Gastroesophageal sphincter (tissue), 4 donors: ENCODE results near the gene S1PR3. TPM values are rescaled to one million over a fixed set of nuclear protein-coding genes. Genes with fewer than 3 reads are reported as not detected.

Source experiments
- ATAC-seq: fragments of 150-250 bp; one replicate; pipeline ENCODE4 v1.9.1; 2016; ENCODE audit warnings: mild to moderate bottlenecking, moderate library complexity
- H3K27ac ChIP-seq, 4 donors: fragments of 200-600 bp; sonication (generic) in 3 of 4; 1 replicate in 3 of 4; 2 replicates in 1 of 4; pipeline ENCODE4 v1.5.1; 2016 to 2019
- H3K27me3 ChIP-seq: fragments of 200-600 bp; sonication (generic); one replicate; pipeline ENCODE4 v1.5.1; 2019
- H3K36me3 ChIP-seq, 2 donors: fragments of 200-600 bp; sonication (generic); one replicate each; pipeline ENCODE4 v1.5.1; 2019; ENCODE audit warnings: control low read depth in 1 of 2
- H3K4me1 ChIP-seq, 3 donors: fragments of 200-600 bp; sonication (generic); 1 replicate in 2 of 3; 2 replicates in 1 of 3; pipeline ENCODE4 v1.5.1; 2016 to 2019; ENCODE audit warnings: control low read depth in 2 of 3
- H3K4me3 ChIP-seq, 2 donors: fragments of 200-600 bp; sonication (generic); one replicate each; pipeline ENCODE4 v1.5.1; 2019; ENCODE audit warnings: mild to moderate bottlenecking in 1 of 2, moderate library complexity in 1 of 2
- H3K9me3 ChIP-seq, 3 donors: fragments of 200-600 bp; sonication (generic); one replicate each; pipeline ENCODE4 v1.5.1; 2017 to 2019; ENCODE audit warnings: control low read depth in 2 of 3
- CTCF ChIP-seq, 4 experiments: fragments of 200-600 bp in 2 of 4; fragments of 450-650 bp in 2 of 4; sonication (generic) in 1 of 4; IDR thresholded peaks; one replicate each; pipeline ENCODE4 v1.5.1; 2017 to 2019; ENCODE audit warnings: antibody characterized with exemption in 4 of 4, mild to moderate bottlenecking in 2 of 4, moderate library complexity in 2 of 4
- EP300 ChIP-seq: sonication (generic); formaldehyde crosslinking; IDR thresholded peaks from one replicate; pipeline ENCODE4 v1.6.1; 2017; ENCODE audit warnings: antibody characterized with exemption, mild to moderate bottlenecking
- POLR2A ChIP-seq, 2 donors: fragments of 450-650 bp; IDR thresholded peaks; one replicate each; pipeline ENCODE4 v1.6.1; 2017; ENCODE audit warnings: antibody characterized with exemption in 2 of 2, mild to moderate bottlenecking in 2 of 2, moderate library complexity in 1 of 2
- POLR2AphosphoS5 ChIP-seq: sonication (generic); formaldehyde crosslinking; IDR thresholded peaks from one replicate; pipeline ENCODE4 v1.6.1; 2017; ENCODE audit warnings: antibody characterized with exemption
- WGBS, 2 donors: methylation state at CpG; one replicate each; pipeline ENCODE4 v1.1.5; 2018; ENCODE audit warnings: low coverage in 1 of 2; 5-methylcytosine and 5-hydroxymethylcytosine counted together
- total RNA-seq, 4 donors: library from RNA; depleted of rRNA; stranded (reverse); fragments of >200 nt; gene quantifications; one replicate each; pipeline ENCODE4 v1.1.0, GENCODE V29; 2016

The S1PR3 gene
- total RNA-seq, 4 donors from 2014 or later, result 77.9 to 351 (median 167) TPM

GRCh38 chr9:89010526-89011111 lies 19.4 kb downstream of the S1PR3 start:
- ATAC-seq, result no peak

DNA sequence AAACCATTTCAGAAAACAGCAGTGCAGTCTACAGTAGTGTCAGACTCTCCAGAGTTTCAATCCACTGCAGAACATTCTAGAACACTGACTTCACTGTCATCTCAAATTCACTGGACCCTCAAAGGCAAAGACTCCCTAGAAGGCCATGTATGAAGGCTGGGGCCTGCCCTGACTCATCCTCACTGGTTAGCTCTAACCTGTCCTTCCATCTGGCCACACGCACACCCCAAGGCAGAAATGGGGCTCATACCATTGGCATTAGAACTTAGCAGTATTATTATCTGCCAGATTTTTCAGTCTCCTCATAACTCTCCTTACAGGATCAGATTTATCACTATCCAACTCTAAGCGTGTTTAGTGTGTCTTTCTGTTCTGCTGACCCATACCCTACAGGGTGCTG lies 20.4 kb downstream of the S1PR3 start:
- ATAC-seq, result no peak
- no peaks in the 10 kb centered on the region for H3K27me3 ChIP-seq
- TF ChIP-seq CTCF (IDR thresholded peaks at IDR 0.05) (no peak), POLR2AphosphoS5 (no peak), EP300 (no peak), POLR2A (IDR thresholded peaks at IDR 0.05) (no peak)
- H3K36me3 ChIP-seq, result no peaks in the 10 kb centered on the region
- H3K4me3 ChIP-seq, result no peak overlapping the region
- WGBS, 2 donors, result 80 to 100% methylated on average over 1 of the region's 2 CpGs
- H3K4me1 ChIP-seq, result peaks cover 0 to 11% (median 0%) of the 10 kb centered on the region in 3 donors
- no peak overlapping the region for H3K27ac ChIP-seq
- H3K9me3 ChIP-seq, result no peaks in the 10 kb centered on the region

More at GRCh38 chr9:89010526-89011111, 19.4 kb downstream of the S1PR3 start:
- H3K27me3 ChIP-seq, result no peaks in the 10 kb centered on the region
- H3K36me3 ChIP-seq, result no peaks in the 10 kb centered on the region
- peaks cover 3 to 21% (median 5%) of the 10 kb centered on the region in 3 donors for H3K4me1 ChIP-seq
- no peak for TF ChIP-seq EP300
- no peak for TF ChIP-seq POLR2A (IDR thresholded peaks at IDR 0.05)
- TF ChIP-seq POLR2AphosphoS5, result no peak
- TF ChIP-seq CTCF (IDR thresholded peaks at IDR 0.05), result no peak
- 0 to 100% methylated on average over 1 of the region's 6 CpGs for WGBS, 2 donors
- no peaks in the 10 kb centered on the region for H3K9me3 ChIP-seq
- H3K4me3 ChIP-seq, result no peak overlapping the region
- H3K27ac ChIP-seq, result no peak overlapping the region

DNA sequence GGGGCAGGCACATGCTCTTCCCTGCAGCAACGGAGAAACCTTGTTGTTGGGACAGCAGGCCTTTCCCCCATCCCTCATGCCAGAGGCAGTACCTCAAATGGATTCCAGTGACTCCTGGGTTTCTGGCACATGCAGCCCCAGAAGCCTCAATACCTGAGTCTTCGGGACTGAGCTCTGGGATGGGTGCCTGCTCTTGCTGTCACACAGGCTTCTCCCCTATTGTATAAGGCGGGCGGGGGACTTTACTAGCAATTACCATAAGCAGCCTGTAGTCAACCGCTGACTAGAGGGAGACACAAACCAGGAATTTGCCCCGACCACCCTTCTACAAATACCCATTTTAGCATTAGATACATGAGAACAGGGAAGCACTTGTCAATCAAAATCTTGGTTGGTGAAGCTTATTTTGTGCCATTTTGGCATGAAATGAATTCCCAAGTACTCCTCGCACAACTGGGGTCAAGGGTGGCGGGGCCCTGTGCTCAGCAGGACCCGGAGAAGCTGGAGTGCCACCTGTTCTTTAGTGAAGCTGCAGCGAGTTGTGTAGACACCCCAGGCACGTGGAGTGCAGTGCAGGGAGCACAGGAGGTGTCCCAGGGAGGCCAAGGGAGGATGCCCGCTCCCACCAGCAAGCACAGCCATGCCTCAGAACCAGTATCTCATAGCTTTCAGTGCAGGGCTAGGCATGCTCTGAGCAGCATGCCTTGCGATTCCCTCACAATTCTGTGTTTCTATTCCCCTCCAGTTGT lies 21.2 kb downstream of the S1PR3 start:
- Histone ChIP-seq H3K27me3 (no peaks in the 10 kb centered on the region), H3K36me3 (no peaks in the 10 kb centered on the region), H3K27ac (no peak overlapping the region), H3K9me3 (no peaks in the 10 kb centered on the region), H3K4me3 (no peak overlapping the region), H3K4me1 (peaks cover 0 to 3% (median 0%) of the 10 kb centered on the region in 3 donors)
- no peak for ATAC-seq
- TF ChIP-seq EP300 (no peak), POLR2A (IDR thresholded peaks at IDR 0.05) (no peak), POLR2AphosphoS5 (no peak)
- WGBS, 2 donors, result 90 to 100% methylated on average over 2 of the region's 13 CpGs

GRCh38 chr9:89013660-89014059 lies 22.4 kb downstream of the S1PR3 start:
- ATAC-seq, result no peak
- no peak for TF ChIP-seq EP300

DNA sequence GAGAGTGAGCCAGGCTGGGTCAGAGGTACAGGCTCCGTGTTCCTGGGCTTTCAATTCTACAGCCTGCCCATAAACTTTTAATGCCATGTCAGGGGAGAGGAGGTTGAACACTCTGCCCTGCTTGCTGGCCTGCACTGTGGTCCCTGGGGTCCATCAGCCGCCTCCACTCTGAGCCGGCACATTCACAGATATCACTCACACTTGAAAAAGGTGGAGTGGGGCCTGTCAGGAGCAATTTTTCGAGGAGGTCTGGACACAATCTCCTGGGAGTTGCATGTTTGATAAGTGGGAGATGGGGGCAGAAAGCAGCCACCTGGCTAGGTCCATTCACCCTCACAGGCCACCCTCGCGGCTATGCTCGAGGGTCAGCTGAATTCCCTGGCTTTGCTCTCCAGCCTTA lies 22.9 kb downstream of the S1PR3 start:
- TF ChIP-seq POLR2A (IDR thresholded peaks at IDR 0.05) (no peak), POLR2AphosphoS5 (no peak)
- no peak overlapping the region for H3K27ac ChIP-seq
- no peaks in the 10 kb centered on the region for H3K27me3 ChIP-seq
- no peaks in the 10 kb centered on the region for H3K9me3 ChIP-seq
- WGBS, 2 donors, result 90 to 94% methylated on average over 3 of the region's 7 CpGs
- no peaks in the 10 kb centered on the region for H3K36me3 ChIP-seq
- no peaks in the 10 kb centered on the region for H3K4me1 ChIP-seq
- ATAC-seq, result no peak
- H3K4me3 ChIP-seq, result no peak overlapping the region

More at GRCh38 chr9:89013660-89014059, 22.4 kb downstream of the S1PR3 start:
- Histone ChIP-seq H3K9me3 (no peaks in the 10 kb centered on the region), H3K4me3 (no peak overlapping the region), H3K4me1 (no peaks in the 10 kb centered on the region), H3K27ac (no peak overlapping the region), H3K36me3 (no peaks in the 10 kb centered on the region), H3K27me3 (no peaks in the 10 kb centered on the region)
- 86% methylated on average over 1 of the region's 1 CpG; no CpG with 5 or more reads in 1 of the 2 donors for WGBS, 2 donors

- Histone ChIP-seq H3K4me1 (no peaks in the 10 kb centered on the region), H3K27me3 (no peaks in the 10 kb centered on the region), H3K4me3 (no peak overlapping the region), H3K9me3 (no peaks in the 10 kb centered on the region), H3K36me3 (no peaks in the 10 kb centered on the region), H3K27ac (no peak overlapping the region)
- 67 to 83% methylated on average over 1 to 2 of the region's 2 CpGs for WGBS, 2 donors
- no peak for ATAC-seq
- TF ChIP-seq CTCF (IDR thresholded peaks at IDR 0.05) (no peak), EP300 (no peak), POLR2A (IDR thresholded peaks at IDR 0.05) (no peak), POLR2AphosphoS5 (no peak)
Observed at GRCh38 chr9:89015336-89015735, 24.1 kb downstream of the S1PR3 start.
